Bronchial epithelial cell (primary cell): ENCODE measurements around the gene RPA1. TPM values are rescaled to one million over a fixed set of nuclear protein-coding genes. Genes with fewer than 3 reads are reported as not detected.

ENCODE experiments used
- DNase-seq: peaks from one replicate; pipeline ENCODE4 v3.0.0-alpha.2; 2010; ENCODE audit warnings: low read depth
- FAIRE-seq: peaks from 2 replicates; lab custom pipeline; 2011; peaks lifted over from hg19 to GRCh38; lab: Jason Lieb, UNC
- H3K27me3 ChIP-seq: 2 replicates; pipeline ENCODE4 v1.5.1; 2011; ENCODE audit warnings: low read length; ENCODE audit not compliant: control insufficient read depth, insufficient read depth
- H3K36me3 ChIP-seq: 2 replicates; pipeline ENCODE4 v1.5.1; 2011; ENCODE audit warnings: low read length; ENCODE audit not compliant: control insufficient read depth, insufficient read depth
- H3K4me3 ChIP-seq: 2 replicates; pipeline ENCODE4 v1.5.1; 2011; ENCODE audit warnings: mild to moderate bottlenecking, low read depth, low read length, control low read depth
- total RNA-seq: library from RNA; depleted of rRNA; stranded (reverse); fragments of >200 nt; gene quantifications from 2 replicates; pipeline ENCODE4 v1.2.1, GENCODE V29; 2014
- TF ChIP-seq, protein P1 (sequence below): IDR thresholded peaks from 2 replicates; pipeline ENCODE4 v1.5.1; 2011; ENCODE audit warnings: mild to moderate bottlenecking, moderate library complexity, low read length, control low read depth, inconsistent platforms; ENCODE audit not compliant: insufficient read depth, severe bottlenecking

Gene RPA1
- total RNA-seq, 1 donor from 2014 or later = 33.2 TPM

DNA sequence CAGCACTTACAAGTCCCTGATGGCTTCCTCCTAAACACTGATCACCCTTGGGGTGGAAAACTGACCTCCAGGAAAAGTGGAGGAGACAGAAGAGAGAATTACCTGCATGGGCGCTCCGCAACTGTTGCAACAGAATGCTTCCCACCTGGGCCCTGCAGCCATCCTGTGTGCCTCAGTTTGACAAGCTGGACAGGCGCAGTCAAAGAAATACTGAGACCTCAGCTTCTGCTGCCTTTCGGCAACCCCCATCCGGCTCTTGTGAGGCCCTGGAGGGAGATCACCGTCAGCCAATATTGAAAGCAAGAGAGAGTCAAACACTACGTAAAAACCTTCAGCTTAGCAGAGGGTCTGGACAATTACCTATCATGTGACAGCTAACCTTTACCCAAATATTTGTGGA, 43.1 kb upstream of the RPA1 start:
- no peak for FAIRE-seq
- DNase-seq = no peak
- Histone ChIP-seq H3K27me3 (no peaks in the 10 kb centered on the region), H3K4me3 (no peak overlapping the region), H3K36me3 (peaks cover 4% of the 10 kb centered on the region)
- TF ChIP-seq, protein P1, sequence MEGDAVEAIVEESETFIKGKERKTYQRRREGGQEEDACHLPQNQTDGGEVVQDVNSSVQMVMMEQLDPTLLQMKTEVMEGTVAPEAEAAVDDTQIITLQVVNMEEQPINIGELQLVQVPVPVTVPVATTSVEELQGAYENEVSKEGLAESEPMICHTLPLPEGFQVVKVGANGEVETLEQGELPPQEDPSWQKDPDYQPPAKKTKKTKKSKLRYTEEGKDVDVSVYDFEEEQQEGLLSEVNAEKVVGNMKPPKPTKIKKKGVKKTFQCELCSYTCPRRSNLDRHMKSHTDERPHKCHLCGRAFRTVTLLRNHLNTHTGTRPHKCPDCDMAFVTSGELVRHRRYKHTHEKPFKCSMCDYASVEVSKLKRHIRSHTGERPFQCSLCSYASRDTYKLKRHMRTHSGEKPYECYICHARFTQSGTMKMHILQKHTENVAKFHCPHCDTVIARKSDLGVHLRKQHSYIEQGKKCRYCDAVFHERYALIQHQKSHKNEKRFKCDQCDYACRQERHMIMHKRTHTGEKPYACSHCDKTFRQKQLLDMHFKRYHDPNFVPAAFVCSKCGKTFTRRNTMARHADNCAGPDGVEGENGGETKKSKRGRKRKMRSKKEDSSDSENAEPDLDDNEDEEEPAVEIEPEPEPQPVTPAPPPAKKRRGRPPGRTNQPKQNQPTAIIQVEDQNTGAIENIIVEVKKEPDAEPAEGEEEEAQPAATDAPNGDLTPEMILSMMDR = no peak

DNA sequence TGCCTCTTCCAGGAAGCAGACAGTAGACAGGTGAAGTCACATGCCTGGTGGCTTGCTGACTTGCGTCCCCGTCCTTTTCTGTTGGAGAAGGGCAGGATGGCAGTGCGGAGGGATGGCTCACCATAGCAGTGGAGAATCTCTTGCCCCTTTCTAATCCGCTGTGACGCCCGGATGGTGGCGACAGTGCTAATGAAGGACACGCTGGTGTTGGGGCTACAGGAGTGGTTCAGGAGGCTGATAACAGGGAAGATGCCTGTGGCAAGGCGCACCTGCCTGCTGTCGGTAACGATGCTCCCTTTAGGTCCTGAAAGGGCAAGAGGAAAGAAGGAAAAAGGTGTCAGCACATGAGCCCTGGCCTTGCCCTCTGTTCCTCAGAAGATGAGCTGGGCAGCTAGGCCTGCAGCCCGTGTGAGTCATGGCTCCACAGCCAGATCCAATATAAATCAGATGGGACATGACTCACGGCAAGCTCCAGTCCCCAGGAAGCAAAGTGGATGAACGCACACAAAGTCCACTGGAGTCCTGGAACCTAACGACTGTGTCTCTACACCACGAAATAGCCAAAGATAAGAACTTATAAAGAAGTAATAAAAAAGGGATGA, 42.4 kb upstream of the RPA1 start:
- TF ChIP-seq, protein P1 = no peak
- DNase-seq (peak; percentile 88), FAIRE-seq (peak; percentile 75)
- no peak overlapping the region for H3K4me3 ChIP-seq
- H3K36me3 ChIP-seq = peaks cover 4% of the 10 kb centered on the region
- no peaks in the 10 kb centered on the region for H3K27me3 ChIP-seq

DNA sequence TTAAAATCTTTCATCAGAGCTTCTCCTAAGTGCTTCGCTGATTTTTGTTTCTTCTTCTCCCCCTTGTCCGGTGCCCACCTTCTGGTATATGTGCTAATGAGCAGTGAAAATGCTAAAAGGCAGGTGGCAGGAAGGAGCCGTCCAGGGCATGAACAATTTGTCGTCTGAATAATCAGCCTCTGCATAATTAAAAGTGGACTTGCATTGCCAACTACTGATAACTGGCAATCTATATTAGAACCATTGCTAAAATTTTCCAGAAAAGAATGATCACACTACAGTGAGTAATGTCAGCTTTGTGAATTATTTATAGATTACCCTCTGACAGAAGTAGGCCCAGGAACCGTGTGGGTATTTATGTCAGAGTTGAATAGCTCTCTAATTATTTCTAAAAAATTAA, 39.9 kb upstream of the RPA1 start:
- no peak for FAIRE-seq
- TF ChIP-seq, protein P1 = no peak
- DNase-seq = no peak

DNA sequence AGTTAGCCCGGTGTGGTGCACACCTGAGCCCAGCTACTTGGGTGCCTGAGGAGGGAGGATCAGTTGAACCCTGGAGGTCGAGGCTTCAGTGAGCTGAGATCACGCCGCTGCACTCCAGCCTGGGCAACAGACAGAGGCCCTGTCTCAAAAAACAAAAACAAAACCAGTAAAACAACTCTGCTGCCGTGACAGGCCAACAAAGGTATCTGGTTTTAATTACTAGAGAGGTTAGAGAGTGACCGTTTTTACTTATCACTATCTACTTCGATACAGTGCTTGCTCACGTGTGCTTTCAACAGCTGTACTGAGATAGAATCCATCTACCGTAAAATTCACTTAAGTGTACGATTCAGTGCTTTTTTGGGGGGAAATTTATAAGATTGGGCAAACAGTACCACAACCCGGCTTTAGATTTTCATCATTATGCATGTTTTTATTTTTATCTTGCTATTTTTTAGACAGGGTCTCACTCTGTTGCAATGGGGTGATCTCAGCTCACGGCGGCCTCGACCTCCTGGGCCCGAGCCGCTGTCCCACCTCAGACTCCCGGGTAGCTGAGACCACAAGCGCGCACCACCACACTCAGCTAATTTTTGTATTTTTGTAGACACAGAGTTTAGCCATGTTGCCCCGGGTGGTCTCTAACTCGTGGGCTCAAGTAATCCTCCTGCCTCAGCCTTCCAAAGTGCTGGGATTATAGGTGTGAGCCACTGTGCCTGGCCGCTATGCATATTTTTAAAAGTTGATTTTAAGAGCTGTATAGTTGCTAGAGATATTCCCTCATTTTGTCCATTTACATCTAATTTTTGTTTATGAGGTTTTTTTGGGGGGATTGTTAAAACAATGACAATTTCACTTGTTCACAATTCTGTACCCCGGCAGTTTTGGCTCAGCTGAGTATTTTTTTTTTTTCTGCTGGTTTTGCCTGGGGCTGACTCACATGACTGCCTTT, 37.0 kb upstream of the RPA1 start:
- DNase-seq = peak; percentile 16
- TF ChIP-seq, protein P1 = no peak
- Histone ChIP-seq H3K27me3 (no peaks in the 10 kb centered on the region), H3K4me3 (no peak overlapping the region), H3K36me3 (no peaks in the 10 kb centered on the region)
- FAIRE-seq = no peak

More for the DNA sequence above, 39.9 kb upstream of the RPA1 start:
- Histone ChIP-seq H3K36me3 (peaks cover 2% of the 10 kb centered on the region), H3K27me3 (no peaks in the 10 kb centered on the region), H3K4me3 (no peak overlapping the region)

DNA sequence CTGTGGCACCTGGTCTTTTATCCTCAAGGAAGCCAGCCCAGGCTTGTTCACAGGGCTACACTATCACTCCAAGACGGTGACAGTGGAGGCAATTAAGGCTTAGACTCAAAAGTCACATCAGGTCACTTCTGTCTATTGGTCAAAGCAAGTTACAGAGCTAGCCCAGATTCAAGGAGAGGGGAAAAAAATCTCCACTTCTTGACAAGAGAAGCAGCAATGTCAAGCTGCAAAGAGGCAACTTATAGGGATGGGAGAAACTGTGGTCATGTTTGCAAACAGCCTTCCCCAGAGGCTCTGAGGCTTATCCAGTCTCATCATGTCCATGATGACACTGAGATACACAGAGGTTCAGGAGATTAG, 36.4 kb upstream of the RPA1 start:
- no peaks in the 10 kb centered on the region for H3K27me3 ChIP-seq
- H3K36me3 ChIP-seq = no peaks in the 10 kb centered on the region
- FAIRE-seq (no peak), DNase-seq (peak; percentile 88)
- no peak overlapping the region for H3K4me3 ChIP-seq
- TF ChIP-seq, protein P1 = no peak
